ENCODE results near the gene NOTUM.

NOTUM gene

GRCh38 chr17:81961087-81961511 is at the start of gene NOTUM:
NOTUM (minus strand) TSS chr17:81961187; CDS start chr17:81960909, 278 bp downstream.
- peak in 1 of 56 donors; percentile 11 for DNase-seq

- no peak for DNase-seq
Observed at GRCh38 chr17:82009413-82009812, 48.4 kb upstream of the NOTUM start.

GRCh38 chr17:82008941-82009405 is 48.0 kb upstream of the NOTUM start:
- peak in 3 of 56 donors; percentile 8 to 33 (median 31) for DNase-seq

GRCh38 chr17:82008258-82008940 is 47.4 kb upstream of the NOTUM start:
- DNase-seq, result no peak

- DNase-seq, result peak in 3 of 56 donors; percentile 14 to 32 (median 15)
Observed at GRCh38 chr17:82007495-82008257, 46.7 kb upstream of the NOTUM start.

GRCh38 chr17:82007228-82007494 is 46.2 kb upstream of the NOTUM start:
- DNase-seq, result no peak

GRCh38 chr17:82006468-82007227 is 45.7 kb upstream of the NOTUM start:
- DNase-seq, result peak in 26 of 56 donors; percentile 11 to 65 (median 27)

- no peak for DNase-seq
Observed at GRCh38 chr17:82005701-82006348, 44.8 kb upstream of the NOTUM start.

- DNase-seq, result no peak
Observed at GRCh38 chr17:82004517-82005455, 43.8 kb upstream of the NOTUM start.

GRCh38 chr17:82003411-82004381 is 42.7 kb upstream of the NOTUM start:
- no peak for DNase-seq

- DNase-seq, result no peak
Observed at GRCh38 chr17:82001571-82002056, 40.6 kb upstream of the NOTUM start.

GRCh38 chr17:82000803-82001570 is 40.0 kb upstream of the NOTUM start:
- DNase-seq, result no peak

- DNase-seq, result no peak
Observed at GRCh38 chr17:81999976-82000802, 39.2 kb upstream of the NOTUM start.

GRCh38 chr17:81999587-81999975 is 38.6 kb upstream of the NOTUM start:
- DNase-seq, result no peak

GRCh38 chr17:81998691-81999438 is 37.9 kb upstream of the NOTUM start:
- DNase-seq, result no peak

GRCh38 chr17:81998212-81998611 is 37.2 kb upstream of the NOTUM start:
- no peak for DNase-seq

Measured in nucleus accumbens (tissue), 56 donors.